Neural progenitor cell (in vitro differentiated cells): ENCODE results near the gene RORC. TPM values are rescaled to one million over a fixed set of nuclear protein-coding genes. Genes with fewer than 3 reads are reported as not detected.

Experiments used
- DNase-seq: peaks from one replicate; pipeline ENCODE4 v3.0.0-alpha.2; 2016; ENCODE audit warnings: low spot score
- H2AFZ ChIP-seq: fragments of 200-600 bp; sonication (generic); replicated peaks from 2 replicates; pipeline ENCODE4 v1.6.1; 2016; ENCODE audit warnings: antibody characterized with exemption
- H3F3A ChIP-seq: fragments of 200-600 bp; sonication (generic); 2 replicates; pipeline ENCODE4 v1.6.1; 2016; ENCODE audit warnings: antibody characterized with exemption, low read depth
- H3K27ac ChIP-seq: fragments of 200-600 bp; sonication (generic); 2 replicates; pipeline ENCODE4 v1.5.1; 2016; ENCODE audit warnings: mild to moderate bottlenecking
- H3K27me3 ChIP-seq: fragments of 200-600 bp; sonication (generic); 2 replicates; pipeline ENCODE4 v1.6.1; 2016; ENCODE audit warnings: mild to moderate bottlenecking, moderate library complexity
- H3K36me3 ChIP-seq: fragments of 200-600 bp; sonication (generic); 2 replicates; pipeline ENCODE4 v1.5.1; 2016
- H3K4me1 ChIP-seq: fragments of 200-600 bp; sonication (generic); 2 replicates; pipeline ENCODE4 v1.6.1; 2016; ENCODE audit warnings: mixed run types
- H3K4me2 ChIP-seq: fragments of 200-600 bp; sonication (generic); 2 replicates; pipeline ENCODE4 v1.6.1; 2016
- H3K4me3 ChIP-seq: fragments of 200-600 bp; sonication (generic); 2 replicates; pipeline ENCODE4 v1.5.1; 2016
- H3K79me2 ChIP-seq: fragments of 200-600 bp; sonication (generic); 2 replicates; pipeline ENCODE4 v1.6.1; 2016; ENCODE audit warnings: low read depth
- H3K9ac ChIP-seq: fragments of 200-600 bp; sonication (generic); 2 replicates; pipeline ENCODE4 v1.6.1; 2016
- H3K9me3 ChIP-seq: fragments of 200-600 bp; sonication (generic); 2 replicates; pipeline ENCODE4 v1.5.1; 2016; ENCODE audit warnings: low read depth
- H4K20me1 ChIP-seq: fragments of 200-600 bp; sonication (generic); 2 replicates; pipeline ENCODE4 v1.6.1; 2016; ENCODE audit warnings: low read depth
- H3K27ac Mint-ChIP-seq: 3 replicates; pipeline ENCODE4 v1.8.0; 2021; ENCODE audit warnings: mixed read lengths
- H3K27me3 Mint-ChIP-seq: 2 replicates; pipeline ENCODE4 v1.8.0; 2022; ENCODE audit warnings: low read depth, mild to moderate bottlenecking, inconsistent platforms, moderate library complexity, mixed read lengths; ENCODE audit not compliant: insufficient read depth
- H3K36me3 Mint-ChIP-seq: 3 replicates; pipeline ENCODE4 v1.8.0; 2021; ENCODE audit warnings: mixed read lengths
- H3K4me1 Mint-ChIP-seq: 3 replicates; pipeline ENCODE4 v1.8.0; 2021; ENCODE audit warnings: mixed read lengths
- H3K4me3 Mint-ChIP-seq: 3 replicates; pipeline ENCODE4 v1.8.0; 2021; ENCODE audit warnings: mild to moderate bottlenecking, moderate library complexity, mixed read lengths
- H3K9me3 Mint-ChIP-seq: 3 replicates; pipeline ENCODE4 v1.8.0; 2020; ENCODE audit warnings: mixed read lengths
- CTCF ChIP-seq: fragments of 200-600 bp; sonication (generic); IDR thresholded peaks from 2 replicates; pipeline ENCODE4 v1.5.1; 2017; ENCODE audit warnings: antibody characterized with exemption, mild to moderate bottlenecking
- EZH2 ChIP-seq: fragments of 200-600 bp; sonication (generic); IDR thresholded peaks from 2 replicates; pipeline ENCODE4 v1.6.1; 2017; ENCODE audit warnings: antibody characterized with exemption, mild to moderate bottlenecking, moderate library complexity
- EZH2phosphoT487 ChIP-seq: fragments of 200-600 bp; sonication (generic); IDR thresholded peaks from 2 replicates; pipeline ENCODE4 v1.6.1; 2017; ENCODE audit warnings: antibody characterized with exemption
- total RNA-seq: library from RNA; depleted of rRNA; stranded (reverse); fragments of >200 nt; gene quantifications from 2 replicates; pipeline ENCODE4 v1.2.3, GENCODE V29; 2015; ENCODE audit warnings: low replicate concordance

Gene RORC
- total RNA-seq, 1 donor from 2014 or later: not detected

GRCh38 chr1:151823175-151823574, 8.4 kb downstream of the RORC start:
- peaks cover 2% of the 10 kb centered on the region for H3K9me3 Mint-ChIP-seq

GRCh38 chr1:151822404-151822803, 9.2 kb downstream of the RORC start:
- no peaks in the 10 kb centered on the region for H3K27me3 ChIP-seq
- H3K4me1 ChIP-seq: no peaks in the 10 kb centered on the region
- H3K27me3 Mint-ChIP-seq: peaks cover 13% of the 10 kb centered on the region
- no peak overlapping the region for H3K27ac ChIP-seq
- no peaks in the 10 kb centered on the region for H3K36me3 Mint-ChIP-seq
- no peak for DNase-seq
- no peak overlapping the region for H3K4me3 ChIP-seq
- TF ChIP-seq EZH2 (no peak), EZH2phosphoT487 (no peak), CTCF (no peak)
- H3K4me3 Mint-ChIP-seq: no peak overlapping the region
- peaks cover 5% of the 10 kb centered on the region for H3K4me1 Mint-ChIP-seq
- peaks cover 2% of the 10 kb centered on the region for H3K9me3 Mint-ChIP-seq
- no peaks in the 10 kb centered on the region for H3K9me3 ChIP-seq
- no peaks in the 10 kb centered on the region for H3K79me2 ChIP-seq
- H3F3A ChIP-seq: no peaks in the 10 kb centered on the region
- H3K27ac Mint-ChIP-seq: no peak overlapping the region
- H3K36me3 ChIP-seq: no peaks in the 10 kb centered on the region
- no peaks in the 10 kb centered on the region for H4K20me1 ChIP-seq
- no peak overlapping the region for H3K4me2 ChIP-seq
- H3K9ac ChIP-seq: no peak overlapping the region
- no peak overlapping the region for H2AFZ ChIP-seq

More at GRCh38 chr1:151823175-151823574, 8.4 kb downstream of the RORC start:
- Histone ChIP-seq H3K9me3 (no peaks in the 10 kb centered on the region), H3K4me2 (no peak overlapping the region), H3K9ac (no peak overlapping the region), H3K36me3 (no peaks in the 10 kb centered on the region), H3K4me3 (no peak overlapping the region), H4K20me1 (no peaks in the 10 kb centered on the region), H3K79me2 (no peaks in the 10 kb centered on the region), H2AFZ (no peak overlapping the region), H3K27ac (no peak overlapping the region), H3K4me1 (no peaks in the 10 kb centered on the region), H3F3A (no peaks in the 10 kb centered on the region), H3K27me3 (no peaks in the 10 kb centered on the region)
- H3K36me3 Mint-ChIP-seq: no peaks in the 10 kb centered on the region
- no peak overlapping the region for H3K4me3 Mint-ChIP-seq
- TF ChIP-seq CTCF (no peak), EZH2phosphoT487 (no peak), EZH2 (no peak)
- peaks cover 8% of the 10 kb centered on the region for H3K4me1 Mint-ChIP-seq
- DNase-seq: no peak
- peaks cover 13% of the 10 kb centered on the region for H3K27me3 Mint-ChIP-seq
- H3K27ac Mint-ChIP-seq: no peak overlapping the region

GRCh38 chr1:151820940-151821339, 10.7 kb downstream of the RORC start:
- H3K27me3 Mint-ChIP-seq: peaks cover 17% of the 10 kb centered on the region
- H3K4me1 Mint-ChIP-seq: peaks cover 2% of the 10 kb centered on the region
- Histone ChIP-seq H3K4me1 (no peaks in the 10 kb centered on the region), H3F3A (no peaks in the 10 kb centered on the region), H2AFZ (no peak overlapping the region), H3K36me3 (no peaks in the 10 kb centered on the region), H3K4me2 (no peak overlapping the region), H3K27ac (no peak overlapping the region), H3K4me3 (no peak overlapping the region), H4K20me1 (no peaks in the 10 kb centered on the region), H3K79me2 (no peaks in the 10 kb centered on the region), H3K9ac (no peak overlapping the region), H3K27me3 (no peaks in the 10 kb centered on the region), H3K9me3 (no peaks in the 10 kb centered on the region)
- no peak overlapping the region for H3K4me3 Mint-ChIP-seq
- no peak for DNase-seq
- no peak overlapping the region for H3K27ac Mint-ChIP-seq
- TF ChIP-seq CTCF: no peak
- peaks cover 2% of the 10 kb centered on the region for H3K9me3 Mint-ChIP-seq
- no peaks in the 10 kb centered on the region for H3K36me3 Mint-ChIP-seq
